ENCODE measurements around the gene CAMK2B.

DNA sequence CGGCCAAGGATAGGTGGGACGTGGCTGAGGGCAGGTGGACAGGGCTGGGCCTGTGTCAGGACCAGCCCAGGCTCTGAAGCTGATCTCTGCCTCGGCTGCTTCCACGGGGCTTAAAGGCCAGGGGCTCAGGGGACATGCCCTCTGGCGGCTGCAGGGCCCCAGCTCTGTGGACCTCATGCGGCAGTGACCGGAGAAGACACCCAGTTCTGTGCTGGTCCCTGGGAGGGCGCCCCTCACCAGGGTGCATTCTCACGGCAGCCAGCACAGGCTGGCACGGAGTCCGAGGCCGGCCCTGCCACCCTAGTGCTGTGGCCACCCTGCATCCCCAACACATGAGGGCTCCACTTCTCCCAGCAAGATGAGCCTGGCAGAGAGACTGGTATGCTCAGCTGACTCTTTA, 94.3 kb downstream of the CAMK2B start:
- TF ChIP-seq, protein P1, sequence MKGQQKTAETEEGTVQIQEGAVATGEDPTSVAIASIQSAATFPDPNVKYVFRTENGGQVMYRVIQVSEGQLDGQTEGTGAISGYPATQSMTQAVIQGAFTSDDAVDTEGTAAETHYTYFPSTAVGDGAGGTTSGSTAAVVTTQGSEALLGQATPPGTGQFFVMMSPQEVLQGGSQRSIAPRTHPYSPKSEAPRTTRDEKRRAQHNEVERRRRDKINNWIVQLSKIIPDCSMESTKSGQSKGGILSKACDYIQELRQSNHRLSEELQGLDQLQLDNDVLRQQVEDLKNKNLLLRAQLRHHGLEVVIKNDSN (IDR thresholded peaks at IDR 0.05) = no peak
- TF ChIP-seq CEBPB (IDR thresholded peaks at IDR 0.05) (no peak), EP300 (IDR thresholded peaks at IDR 0.05; ENCODE audit: borderline replicate concordance) (no peak), RAD21 (IDR thresholded peaks at IDR 0.05; ENCODE audit: low read depth) (no peak), MAX (IDR thresholded peaks at IDR 0.05) (no peak), TEAD4 (IDR thresholded peaks at IDR 0.05) (no peak), EGR1 (IDR thresholded peaks at IDR 0.05) (no peak), TAF1 (IDR thresholded peaks at IDR 0.05; ENCODE audit: low read depth) (no peak)
- TF ChIP-seq, protein P2, sequence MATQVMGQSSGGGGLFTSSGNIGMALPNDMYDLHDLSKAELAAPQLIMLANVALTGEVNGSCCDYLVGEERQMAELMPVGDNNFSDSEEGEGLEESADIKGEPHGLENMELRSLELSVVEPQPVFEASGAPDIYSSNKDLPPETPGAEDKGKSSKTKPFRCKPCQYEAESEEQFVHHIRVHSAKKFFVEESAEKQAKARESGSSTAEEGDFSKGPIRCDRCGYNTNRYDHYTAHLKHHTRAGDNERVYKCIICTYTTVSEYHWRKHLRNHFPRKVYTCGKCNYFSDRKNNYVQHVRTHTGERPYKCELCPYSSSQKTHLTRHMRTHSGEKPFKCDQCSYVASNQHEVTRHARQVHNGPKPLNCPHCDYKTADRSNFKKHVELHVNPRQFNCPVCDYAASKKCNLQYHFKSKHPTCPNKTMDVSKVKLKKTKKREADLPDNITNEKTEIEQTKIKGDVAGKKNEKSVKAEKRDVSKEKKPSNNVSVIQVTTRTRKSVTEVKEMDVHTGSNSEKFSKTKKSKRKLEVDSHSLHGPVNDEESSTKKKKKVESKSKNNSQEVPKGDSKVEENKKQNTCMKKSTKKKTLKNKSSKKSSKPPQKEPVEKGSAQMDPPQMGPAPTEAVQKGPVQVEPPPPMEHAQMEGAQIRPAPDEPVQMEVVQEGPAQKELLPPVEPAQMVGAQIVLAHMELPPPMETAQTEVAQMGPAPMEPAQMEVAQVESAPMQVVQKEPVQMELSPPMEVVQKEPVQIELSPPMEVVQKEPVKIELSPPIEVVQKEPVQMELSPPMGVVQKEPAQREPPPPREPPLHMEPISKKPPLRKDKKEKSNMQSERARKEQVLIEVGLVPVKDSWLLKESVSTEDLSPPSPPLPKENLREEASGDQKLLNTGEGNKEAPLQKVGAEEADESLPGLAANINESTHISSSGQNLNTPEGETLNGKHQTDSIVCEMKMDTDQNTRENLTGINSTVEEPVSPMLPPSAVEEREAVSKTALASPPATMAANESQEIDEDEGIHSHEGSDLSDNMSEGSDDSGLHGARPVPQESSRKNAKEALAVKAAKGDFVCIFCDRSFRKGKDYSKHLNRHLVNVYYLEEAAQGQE (IDR thresholded peaks at IDR 0.05; ENCODE audit: low read depth) = no peak
